Gastroesophageal sphincter (tissue), 3 donors: Measurements from ENCODE around the gene PLCB1.

Experiments
- CTCF ChIP-seq, 4 experiments: fragments of 200-600 bp in 2 of 4; fragments of 450-650 bp in 2 of 4; sonication (generic) in 1 of 4; IDR thresholded peaks; one replicate each; pipeline ENCODE4 v1.5.1; 2017 to 2019; ENCODE audit warnings: antibody characterized with exemption in 4 of 4, mild to moderate bottlenecking in 2 of 4, moderate library complexity in 2 of 4
- EP300 ChIP-seq: sonication (generic); formaldehyde crosslinking; IDR thresholded peaks from one replicate; pipeline ENCODE4 v1.6.1; 2017; ENCODE audit warnings: antibody characterized with exemption, mild to moderate bottlenecking
- POLR2A ChIP-seq, 2 donors: fragments of 450-650 bp; IDR thresholded peaks; one replicate each; pipeline ENCODE4 v1.6.1; 2017; ENCODE audit warnings: antibody characterized with exemption in 2 of 2, mild to moderate bottlenecking in 2 of 2, moderate library complexity in 1 of 2
- POLR2AphosphoS5 ChIP-seq: sonication (generic); formaldehyde crosslinking; IDR thresholded peaks from one replicate; pipeline ENCODE4 v1.6.1; 2017; ENCODE audit warnings: antibody characterized with exemption

GRCh38 chr20:8879669-8880068 is 747.6 kb downstream of the PLCB1 start:
- TF ChIP-seq CTCF (IDR thresholded peaks at IDR 0.05) (no peak), POLR2AphosphoS5 (no peak), POLR2A (IDR thresholded peaks at IDR 0.05) (no peak), EP300 (no peak)
